K562 (cell line): ENCODE results near the gene CAPN13. TPM values are rescaled to one million over a fixed set of nuclear protein-coding genes. Genes with fewer than 3 reads are reported as not detected.

ENCODE experiments used
- CTCF ChIP-seq, 3 experiments: IDR thresholded peaks in 2 of 3; conservative IDR thresholded peaks in 1 of 3; 2 replicates each; pipeline ENCODE4 v1.5.1; 2011 to 2012; ENCODE audit warnings: low read length in 3 of 3, mild to moderate bottlenecking in 3 of 3, control low read depth in 2 of 3, improper control_type of control experiment in 1 of 3, inconsistent platforms in 1 of 3, low read depth in 1 of 3, mixed read lengths in 1 of 3, moderate library complexity in 1 of 3; ENCODE audit not compliant: insufficient read depth in 2 of 3
- NCOA2 ChIP-seq, 2 experiments: fragments of 450-650 bp; IDR thresholded peaks; 2 replicates each; pipeline ENCODE4 v1.6.1; 2018; ENCODE audit warnings: mild to moderate bottlenecking in 2 of 2, moderate library complexity in 1 of 2; ENCODE audit not compliant: partially characterized antibody in 2 of 2
- STAT5A ChIP-seq: IDR thresholded peaks from 2 replicates; pipeline ENCODE4 v1.6.1; 2012; ENCODE audit warnings: low read length, inconsistent platforms, borderline replicate concordance
- TCF7L2 ChIP-seq: fragments of 150-350 bp; IDR thresholded peaks from 2 replicates; pipeline ENCODE4 v1.6.1; 2016; ENCODE audit warnings: low read depth, mild to moderate bottlenecking, low read length, moderate library complexity
- polyA plus RNA-seq, 8 experiments: library from polyadenylated mRNA; depleted of rRNA in 4 of 8; stranded (reverse) in 5 of 8; unstranded in 3 of 8; fragments of >200 nt; fragmentation: Nextera tagmentation in 2 of 8; fragmentation: Illumina TruSeq in 1 of 8; extraction: Ambion mirVana in 2 of 8; extraction: Trizol in 1 of 8; gene quantifications; 2 replicates each; pipeline versions ENCODE4 v1.2.1 to v1.2.3, GENCODE V29; 2011 to 2014; ENCODE audit warnings: inconsistent platforms in 1 of 8, missing spikeins in 1 of 8
- total RNA-seq, 7 experiments: library from RNA; depleted of rRNA in 6 of 7; stranded (reverse); fragments of >200 nt in 6 of 7; fragmentation: Illumina TruSeq in 2 of 7; extraction: Trizol in 2 of 7; gene quantifications; 2 replicates each; pipeline versions ENCODE4 v1.2.1 to v1.2.3, GENCODE V29; 2011 to 2021; ENCODE audit warnings: low replicate concordance in 1 of 7
- TF ChIP-seq, protein P1 (sequence below): fragments of 200-800 bp; sonication (Bioruptor generic); IDR thresholded peaks from 2 replicates; pipeline ENCODE4 v1.6.1; 2016; ENCODE audit warnings: missing genetic modification characterization, missing compliant biosample characterization
- TF ChIP-seq, protein P2 (sequence below): IDR thresholded peaks from 3 replicates; pipeline ENCODE4 v1.6.1; 2011; ENCODE audit warnings: borderline replicate concordance, mild to moderate bottlenecking, moderate library complexity; ENCODE audit not compliant: insufficient read length; ENCODE audit errors: extremely low read depth
- TF ChIP-seq, protein P3 (sequence below): IDR thresholded peaks from 2 replicates; pipeline ENCODE4 v1.6.1; 2011; ENCODE audit warnings: borderline replicate concordance, low read depth, mild to moderate bottlenecking, moderate library complexity, low read length; ENCODE audit not compliant: insufficient read depth, poor library complexity, severe bottlenecking

CAPN13 gene
- total and polyA plus RNA-seq, 9 of the 15 experiments (the other 6 are each of a cell fraction or from before 2014, with no cell fraction given) = not detected

DNA sequence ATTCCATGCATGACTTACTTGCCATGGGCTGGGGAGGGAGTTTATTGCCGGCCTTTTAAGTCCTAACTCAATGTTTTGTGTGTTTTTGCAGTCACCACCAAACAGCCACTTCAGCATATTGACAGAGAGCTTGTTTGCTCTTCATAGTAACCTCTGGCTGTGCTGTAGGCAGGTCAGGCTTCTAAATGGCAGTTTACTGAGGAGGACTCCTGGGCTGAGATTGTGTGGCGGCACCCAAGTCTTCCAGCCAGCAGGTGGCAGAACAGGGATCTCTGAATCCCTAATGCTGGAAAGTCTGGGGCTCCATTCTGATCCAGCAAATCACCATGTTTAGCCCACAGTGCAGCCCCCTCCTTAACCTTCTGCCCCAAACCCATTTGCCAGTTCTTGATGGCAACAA lies 121.2 kb downstream of the CAPN13 start (continued):
- TF ChIP-seq, protein P1, sequence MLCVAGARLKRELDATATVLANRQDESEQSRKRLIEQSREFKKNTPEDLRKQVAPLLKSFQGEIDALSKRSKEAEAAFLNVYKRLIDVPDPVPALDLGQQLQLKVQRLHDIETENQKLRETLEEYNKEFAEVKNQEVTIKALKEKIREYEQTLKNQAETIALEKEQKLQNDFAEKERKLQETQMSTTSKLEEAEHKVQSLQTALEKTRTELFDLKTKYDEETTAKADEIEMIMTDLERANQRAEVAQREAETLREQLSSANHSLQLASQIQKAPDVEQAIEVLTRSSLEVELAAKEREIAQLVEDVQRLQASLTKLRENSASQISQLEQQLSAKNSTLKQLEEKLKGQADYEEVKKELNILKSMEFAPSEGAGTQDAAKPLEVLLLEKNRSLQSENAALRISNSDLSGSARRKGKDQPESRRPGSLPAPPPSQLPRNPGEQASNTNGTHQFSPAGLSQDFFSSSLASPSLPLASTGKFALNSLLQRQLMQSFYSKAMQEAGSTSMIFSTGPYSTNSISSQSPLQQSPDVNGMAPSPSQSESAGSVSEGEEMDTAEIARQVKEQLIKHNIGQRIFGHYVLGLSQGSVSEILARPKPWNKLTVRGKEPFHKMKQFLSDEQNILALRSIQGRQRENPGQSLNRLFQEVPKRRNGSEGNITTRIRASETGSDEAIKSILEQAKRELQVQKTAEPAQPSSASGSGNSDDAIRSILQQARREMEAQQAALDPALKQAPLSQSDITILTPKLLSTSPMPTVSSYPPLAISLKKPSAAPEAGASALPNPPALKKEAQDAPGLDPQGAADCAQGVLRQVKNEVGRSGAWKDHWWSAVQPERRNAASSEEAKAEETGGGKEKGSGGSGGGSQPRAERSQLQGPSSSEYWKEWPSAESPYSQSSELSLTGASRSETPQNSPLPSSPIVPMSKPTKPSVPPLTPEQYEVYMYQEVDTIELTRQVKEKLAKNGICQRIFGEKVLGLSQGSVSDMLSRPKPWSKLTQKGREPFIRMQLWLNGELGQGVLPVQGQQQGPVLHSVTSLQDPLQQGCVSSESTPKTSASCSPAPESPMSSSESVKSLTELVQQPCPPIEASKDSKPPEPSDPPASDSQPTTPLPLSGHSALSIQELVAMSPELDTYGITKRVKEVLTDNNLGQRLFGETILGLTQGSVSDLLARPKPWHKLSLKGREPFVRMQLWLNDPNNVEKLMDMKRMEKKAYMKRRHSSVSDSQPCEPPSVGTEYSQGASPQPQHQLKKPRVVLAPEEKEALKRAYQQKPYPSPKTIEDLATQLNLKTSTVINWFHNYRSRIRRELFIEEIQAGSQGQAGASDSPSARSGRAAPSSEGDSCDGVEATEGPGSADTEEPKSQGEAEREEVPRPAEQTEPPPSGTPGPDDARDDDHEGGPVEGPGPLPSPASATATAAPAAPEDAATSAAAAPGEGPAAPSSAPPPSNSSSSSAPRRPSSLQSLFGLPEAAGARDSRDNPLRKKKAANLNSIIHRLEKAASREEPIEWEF (CRISPR knock-in tag) = no peak
- peak; percentile 51 to 65 (median 56) for TF ChIP-seq CTCF (IDR thresholded peaks at IDR 0.05 in 2 of 3, conservative IDR thresholded peaks at IDR 0.05 in 1 of 3; ENCODE audit: insufficient read depth in 2 of 3, low read depth in 1 of 3, low read length in 3 of 3)
- TF ChIP-seq STAT5A = no peak
- no peak for TF ChIP-seq TCF7L2
- TF ChIP-seq NCOA2 (IDR thresholded peaks at IDR 0.05; ENCODE audit: partially characterized antibody in 2 of 2) = no peak
- TF ChIP-seq, protein P2, sequence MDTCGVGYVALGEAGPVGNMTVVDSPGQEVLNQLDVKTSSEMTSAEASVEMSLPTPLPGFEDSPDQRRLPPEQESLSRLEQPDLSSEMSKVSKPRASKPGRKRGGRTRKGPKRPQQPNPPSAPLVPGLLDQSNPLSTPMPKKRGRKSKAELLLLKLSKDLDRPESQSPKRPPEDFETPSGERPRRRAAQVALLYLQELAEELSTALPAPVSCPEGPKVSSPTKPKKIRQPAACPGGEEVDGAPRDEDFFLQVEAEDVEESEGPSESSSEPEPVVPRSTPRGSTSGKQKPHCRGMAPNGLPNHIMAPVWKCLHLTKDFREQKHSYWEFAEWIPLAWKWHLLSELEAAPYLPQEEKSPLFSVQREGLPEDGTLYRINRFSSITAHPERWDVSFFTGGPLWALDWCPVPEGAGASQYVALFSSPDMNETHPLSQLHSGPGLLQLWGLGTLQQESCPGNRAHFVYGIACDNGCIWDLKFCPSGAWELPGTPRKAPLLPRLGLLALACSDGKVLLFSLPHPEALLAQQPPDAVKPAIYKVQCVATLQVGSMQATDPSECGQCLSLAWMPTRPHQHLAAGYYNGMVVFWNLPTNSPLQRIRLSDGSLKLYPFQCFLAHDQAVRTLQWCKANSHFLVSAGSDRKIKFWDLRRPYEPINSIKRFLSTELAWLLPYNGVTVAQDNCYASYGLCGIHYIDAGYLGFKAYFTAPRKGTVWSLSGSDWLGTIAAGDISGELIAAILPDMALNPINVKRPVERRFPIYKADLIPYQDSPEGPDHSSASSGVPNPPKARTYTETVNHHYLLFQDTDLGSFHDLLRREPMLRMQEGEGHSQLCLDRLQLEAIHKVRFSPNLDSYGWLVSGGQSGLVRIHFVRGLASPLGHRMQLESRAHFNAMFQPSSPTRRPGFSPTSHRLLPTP = no peak
- TF ChIP-seq, protein P3, sequence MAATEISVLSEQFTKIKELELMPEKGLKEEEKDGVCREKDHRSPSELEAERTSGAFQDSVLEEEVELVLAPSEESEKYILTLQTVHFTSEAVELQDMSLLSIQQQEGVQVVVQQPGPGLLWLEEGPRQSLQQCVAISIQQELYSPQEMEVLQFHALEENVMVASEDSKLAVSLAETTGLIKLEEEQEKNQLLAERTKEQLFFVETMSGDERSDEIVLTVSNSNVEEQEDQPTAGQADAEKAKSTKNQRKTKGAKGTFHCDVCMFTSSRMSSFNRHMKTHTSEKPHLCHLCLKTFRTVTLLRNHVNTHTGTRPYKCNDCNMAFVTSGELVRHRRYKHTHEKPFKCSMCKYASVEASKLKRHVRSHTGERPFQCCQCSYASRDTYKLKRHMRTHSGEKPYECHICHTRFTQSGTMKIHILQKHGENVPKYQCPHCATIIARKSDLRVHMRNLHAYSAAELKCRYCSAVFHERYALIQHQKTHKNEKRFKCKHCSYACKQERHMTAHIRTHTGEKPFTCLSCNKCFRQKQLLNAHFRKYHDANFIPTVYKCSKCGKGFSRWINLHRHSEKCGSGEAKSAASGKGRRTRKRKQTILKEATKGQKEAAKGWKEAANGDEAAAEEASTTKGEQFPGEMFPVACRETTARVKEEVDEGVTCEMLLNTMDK = peak; percentile 7
